ENCODE data around the gene PLAAT5.

- TF ChIP-seq POLR2A (IDR thresholded peaks at IDR 0.05; ENCODE audit: low read depth, low read length) = no peak
- no peak for TF ChIP-seq POLR2AphosphoS5 (IDR thresholded peaks at IDR 0.05; ENCODE audit: low read depth, low read length)
- TF ChIP-seq POU2F2 (IDR thresholded peaks at IDR 0.05; ENCODE audit: low read depth, low read length) = no peak
- TF ChIP-seq TAF1 (IDR thresholded peaks at IDR 0.05; ENCODE audit: low read depth, low read length) = no peak
- no peak for TF ChIP-seq PAX5 (IDR thresholded peaks at IDR 0.05; ENCODE audit: insufficient read depth, low read length, severe bottlenecking)
- no peak for TF ChIP-seq SPI1 (IDR thresholded peaks at IDR 0.05; ENCODE audit: low read depth, low read length)
Observed at GRCh38 chr11:63491636-63492372, 837 bp upstream of the PLAAT5 start.
